ENCODE results near the gene OR51B6. TPM values are rescaled to one million over a fixed set of nuclear protein-coding genes. Genes with fewer than 3 reads are reported as not detected.

The OR51B6 gene
- total RNA-seq, 1 experiment from 2014 or later, result not detected

- Histone ChIP-seq H3K36me3 (ENCODE audit: control insufficient read depth in 1 of 2, insufficient read depth in 2 of 2, low read length in 2 of 2) (peaks cover 0 to 47% of the 10 kb centered on the region in 2 experiments; a peak in 2 of 4 replicates), H3K4me1 (ENCODE audit: control insufficient read depth in 1 of 2, insufficient read depth in 2 of 2, low read length in 2 of 2) (peaks cover 3 to 55% of the 10 kb centered on the region in 2 experiments; a peak in 2 of 4 replicates), H3K27me3 (ENCODE audit: insufficient read depth, low read length) (no peaks in the 10 kb centered on the region), H4K20me1 (ENCODE audit: insufficient read depth) (peaks cover 20% of the 10 kb centered on the region; the same call in 1 of the 2 replicates), H3K9me2 (ENCODE audit: insufficient read depth) (no peaks in the 10 kb centered on the region), H3K9ac (ENCODE audit: low read length) (no peak overlapping the region), H3K27ac (ENCODE audit: low read depth, low read length) (no peak overlapping the region), H3K9me3 (ENCODE audit: control insufficient read depth in 1 of 2, insufficient read depth in 1 of 2, low read depth in 1 of 2, low read length in 2 of 2) (no peaks in the 10 kb centered on the region), H2AFZ (ENCODE audit: low read depth, low read length, poor library complexity, severe bottlenecking) (no peak overlapping the region), H3K4me2 (ENCODE audit: low read length) (no peak overlapping the region), H3K4me3 (replicated peaks in 1 of 2; ENCODE audit: low read depth in 1 of 2, low read length in 2 of 2) (no peak overlapping the region), H3K79me2 (ENCODE audit: insufficient read depth, low read length) (peaks cover 82% of the 10 kb centered on the region)
- no peak for ATAC-seq
- no TSS peak for BruUV-seq (replicated peaks)
- ChIA-PET CTCF (no interaction called here), RAD21 (ENCODE audit: low non-redundant PET in 1 of 2, low total read pairs in 2 of 2, uncharacterized antibody in 2 of 2, unreplicated experiment in 2 of 2) (no interaction called here), POLR2A (no interaction called here)
- DNase-seq (ENCODE audit: low read depth, low spot score), result no peak
- no peak for TF ChIP-seq FOSL1 (IDR thresholded peaks at IDR 0.05; ENCODE audit: low read depth)
- TF ChIP-seq REST (IDR thresholded peaks at IDR 0.05; ENCODE audit: low read depth), result no peak
- no peak for TF ChIP-seq CEBPB (IDR thresholded peaks at IDR 0.05; ENCODE audit: low read depth)
- no peak for TF ChIP-seq JUND (IDR thresholded peaks at IDR 0.05)
- no peak for TF ChIP-seq POLR2AphosphoS5 (IDR thresholded peaks at IDR 0.05; ENCODE audit: low read depth, low read length)
- TF ChIP-seq EZH2phosphoT487 (IDR thresholded peaks at IDR 0.05; ENCODE audit: borderline replicate concordance), result no peak
- TF ChIP-seq CTCF (IDR thresholded peaks at IDR 0.05 in 2 of 3, conservative IDR thresholded peaks at IDR 0.05 in 1 of 3; ENCODE audit: borderline replicate concordance in 1 of 3, insufficient read depth in 1 of 3, low read depth in 2 of 3, low read length in 2 of 3), result no peak
- TF ChIP-seq ZBTB33 (IDR thresholded peaks at IDR 0.05; ENCODE audit: extremely low read depth, insufficient replicate concordance, low read length), result no peak
- no peak for TF ChIP-seq MAX (IDR thresholded peaks at IDR 0.05)
- no peak for TF ChIP-seq TCF7L2 (IDR thresholded peaks at IDR 0.05; ENCODE audit: borderline replicate concordance, extremely low read depth, insufficient read depth, insufficient read length)
- TF ChIP-seq SP1 (IDR thresholded peaks at IDR 0.05; ENCODE audit: low read depth), result no peak
- TF ChIP-seq RAD21 (IDR thresholded peaks at IDR 0.05; ENCODE audit: low read depth), result no peak
- no peak for TF ChIP-seq POLR2A (IDR thresholded peaks at IDR 0.05; ENCODE audit: borderline replicate concordance, extremely low read depth, insufficient read depth, insufficient read length)
- no peak for TF ChIP-seq EZH2 (IDR thresholded peaks at IDR 0.05)
- TF ChIP-seq ZNF274 (IDR thresholded peaks at IDR 0.05; ENCODE audit: low read depth, low read length), result no peak
- no peak for TF ChIP-seq ATF3 (IDR thresholded peaks at IDR 0.05)
- TF ChIP-seq EGR1 (IDR thresholded peaks at IDR 0.05; ENCODE audit: low read depth), result no peak
- TF ChIP-seq ELF1 (IDR thresholded peaks at IDR 0.05; ENCODE audit: borderline replicate concordance, low read depth), result no peak
- intact Hi-C loops (cut with micrococcal nuclease), result no loop called here
Observed at GRCh38 chr11:5362017-5362625, 10.8 kb downstream of the OR51B6 start.
